ENCODE results near the gene FBN1.

DNA sequence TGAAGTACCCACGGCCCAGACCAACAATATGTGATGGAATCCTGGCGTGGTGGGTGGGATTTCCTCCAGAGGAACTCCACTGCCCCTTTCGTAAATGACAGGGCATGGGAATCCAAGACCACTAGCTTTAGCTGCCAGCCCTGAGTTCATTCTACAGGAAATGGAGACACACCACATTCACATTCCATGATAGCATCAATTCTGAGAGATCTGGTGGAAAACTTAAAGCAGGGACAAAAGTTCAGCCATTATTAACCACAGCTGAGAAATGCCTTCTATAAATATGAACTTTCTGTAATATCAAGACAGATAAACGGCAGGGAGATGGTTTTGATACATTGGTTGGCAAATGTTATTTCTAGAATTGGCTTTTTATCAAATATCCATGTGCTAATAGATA lies 98.2 kb downstream of the FBN1 start:
- TF ChIP-seq, protein P1, sequence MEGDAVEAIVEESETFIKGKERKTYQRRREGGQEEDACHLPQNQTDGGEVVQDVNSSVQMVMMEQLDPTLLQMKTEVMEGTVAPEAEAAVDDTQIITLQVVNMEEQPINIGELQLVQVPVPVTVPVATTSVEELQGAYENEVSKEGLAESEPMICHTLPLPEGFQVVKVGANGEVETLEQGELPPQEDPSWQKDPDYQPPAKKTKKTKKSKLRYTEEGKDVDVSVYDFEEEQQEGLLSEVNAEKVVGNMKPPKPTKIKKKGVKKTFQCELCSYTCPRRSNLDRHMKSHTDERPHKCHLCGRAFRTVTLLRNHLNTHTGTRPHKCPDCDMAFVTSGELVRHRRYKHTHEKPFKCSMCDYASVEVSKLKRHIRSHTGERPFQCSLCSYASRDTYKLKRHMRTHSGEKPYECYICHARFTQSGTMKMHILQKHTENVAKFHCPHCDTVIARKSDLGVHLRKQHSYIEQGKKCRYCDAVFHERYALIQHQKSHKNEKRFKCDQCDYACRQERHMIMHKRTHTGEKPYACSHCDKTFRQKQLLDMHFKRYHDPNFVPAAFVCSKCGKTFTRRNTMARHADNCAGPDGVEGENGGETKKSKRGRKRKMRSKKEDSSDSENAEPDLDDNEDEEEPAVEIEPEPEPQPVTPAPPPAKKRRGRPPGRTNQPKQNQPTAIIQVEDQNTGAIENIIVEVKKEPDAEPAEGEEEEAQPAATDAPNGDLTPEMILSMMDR (IDR thresholded peaks at IDR 0.05), result no peak
- TF ChIP-seq EZH2phosphoT487 (IDR thresholded peaks at IDR 0.05) (no peak), EZH2 (IDR thresholded peaks at IDR 0.05) (no peak)

Data from neural progenitor cell (in vitro differentiated cells).